Measurements from ENCODE around the gene TRNP1.

GRCh38 chr1:27016376-27016775 is 22.9 kb downstream of the TRNP1 start:
- TF ChIP-seq CTCF (IDR thresholded peaks at IDR 0.05) (no peak), POLR2A (IDR thresholded peaks at IDR 0.05) (no peak)

Data from testis (tissue), 2 donors.